OCI-LY1 (cell line): ENCODE results near the gene SDR39U1.

Experiments used
- CTCF ChIP-seq: fragments of 200-600 bp; sonication (generic), shearing (Covaris generic); IDR thresholded peaks from 2 replicates; pipeline ENCODE4 v1.5.1; 2017; ENCODE audit warnings: mild to moderate bottlenecking, antibody characterized with exemption, low read length, moderate library complexity, mixed read lengths
- EZH2 ChIP-seq: fragments of 200-600 bp; sonication (generic), shearing (Covaris generic); IDR thresholded peaks from 2 replicates; pipeline ENCODE4 v1.8.0; 2017; ENCODE audit warnings: borderline replicate concordance, mixed run types, mild to moderate bottlenecking, antibody characterized with exemption, low read length, moderate library complexity, mixed read lengths

GRCh38 chr14:24426150-24426911 lies 16.2 kb downstream of the SDR39U1 start:
- TF ChIP-seq CTCF (no peak), EZH2 (no peak)
